HEK293 (cell line): ENCODE data around the gene ADAMTSL3.

Experiments
- CTCF ChIA-PET: fragments of 350-600 bp; formaldehyde crosslinking; extraction: SDS; loops from one replicate; lab custom pipeline; 2021; ENCODE audit warnings: antibody characterized with exemption; lab: Yijun Ruan, JAX
- POLR2A ChIA-PET: fragments of 300-600 bp; formaldehyde crosslinking; extraction: SDS; loops from one replicate; lab custom pipeline; 2020; ENCODE audit warnings: antibody characterized with exemption, inconsistent platforms; lab: Yijun Ruan, JAX
- H3K27ac ChIP-seq: fragments of 200-500 bp; sonication (Bioruptor generic); 2 replicates; pipeline ENCODE4 v1.5.1; 2014; ENCODE audit warnings: low read depth, low read length, control low read depth, inconsistent platforms; ENCODE audit errors: extremely low read depth
- H3K36me3 ChIP-seq, 2 experiments: fragments of 200-500 bp in 1 of 2; sonication (Bioruptor generic) in 1 of 2; 1 replicate in 1 of 2; 2 replicates in 1 of 2; pipeline ENCODE4 v1.5.1; 2014 to 2017; ENCODE audit warnings: inconsistent platforms in 2 of 2, low read length in 2 of 2; ENCODE audit not compliant: control insufficient read depth in 2 of 2, insufficient read depth in 1 of 2
- H3K4me1 ChIP-seq: fragments of 200-500 bp; sonication (Bioruptor generic); 2 replicates; pipeline ENCODE4 v1.5.1; 2014; ENCODE audit warnings: mild to moderate bottlenecking, low read length, inconsistent platforms; ENCODE audit not compliant: control insufficient read depth, insufficient read depth
- H3K4me3 ChIP-seq: 2 replicates; pipeline ENCODE4 v1.5.1; 2011; ENCODE audit warnings: low read depth, mild to moderate bottlenecking, control low read depth, low read length, moderate library complexity
- H3K9me3 ChIP-seq: fragments of 200-500 bp; sonication (Bioruptor generic); 2 replicates; pipeline ENCODE4 v1.5.1; 2014; ENCODE audit warnings: low read depth, low read length, inconsistent platforms; ENCODE audit not compliant: control insufficient read depth, insufficient read depth
- KLF9 ChIP-seq: fragments of 450-650 bp; formaldehyde crosslinking; IDR thresholded peaks from 2 replicates; pipeline ENCODE4 v1.5.1; 2016; ENCODE audit warnings: missing biosample characterization, missing genetic modification characterization, low read depth
- PBX3 ChIP-seq: sonication (generic); formaldehyde crosslinking; IDR thresholded peaks from 2 replicates; pipeline ENCODE4 v1.8.1; 2022; ENCODE audit warnings: mild to moderate bottlenecking, moderate library complexity, missing genetic modification reagents
- SP3 ChIP-seq: fragments of 450-650 bp; formaldehyde crosslinking; IDR thresholded peaks from 2 replicates; pipeline ENCODE4 v1.5.1; 2016; ENCODE audit warnings: missing biosample characterization, missing genetic modification characterization
- SP7 ChIP-seq: fragments of 450-650 bp; formaldehyde crosslinking; IDR thresholded peaks from 2 replicates; pipeline ENCODE4 v1.5.1; 2016; ENCODE audit warnings: missing biosample characterization, missing genetic modification characterization
- TCF7L2 ChIP-seq: IDR thresholded peaks from 2 replicates; pipeline ENCODE4 v1.6.1; 2011; ENCODE audit warnings: low read depth, mild to moderate bottlenecking, inconsistent platforms, low read length, moderate library complexity, borderline replicate concordance
- ZBTB1 ChIP-seq: fragments of 450-650 bp; formaldehyde crosslinking; IDR thresholded peaks from 2 replicates; pipeline ENCODE4 v1.5.1; 2016; ENCODE audit warnings: missing biosample characterization, missing genetic modification characterization
- ZBTB10 ChIP-seq: fragments of 450-650 bp; formaldehyde crosslinking; IDR thresholded peaks from 2 replicates; pipeline ENCODE4 v1.5.1; 2016; ENCODE audit warnings: missing biosample characterization, missing genetic modification characterization
- ZBTB49 ChIP-seq: fragments of 450-650 bp; formaldehyde crosslinking; IDR thresholded peaks from 2 replicates; pipeline ENCODE4 v1.5.1; 2016; ENCODE audit warnings: missing biosample characterization, missing genetic modification characterization, low read depth
- ZNF133 ChIP-seq: fragments of 450-650 bp; formaldehyde crosslinking; IDR thresholded peaks from 2 replicates; pipeline ENCODE4 v1.5.1; 2016; ENCODE audit warnings: missing biosample characterization, missing genetic modification characterization
- ZNF148 ChIP-seq: fragments of 450-650 bp; formaldehyde crosslinking; IDR thresholded peaks from 2 replicates; pipeline ENCODE4 v1.5.0; 2017; ENCODE audit warnings: missing biosample characterization, missing genetic modification characterization, borderline replicate concordance
- ZNF18 ChIP-seq: fragments of 450-650 bp; formaldehyde crosslinking; IDR thresholded peaks from 2 replicates; pipeline ENCODE4 v1.5.1; 2016; ENCODE audit warnings: missing biosample characterization, missing genetic modification characterization
- ZNF398 ChIP-seq: fragments of 450-650 bp; formaldehyde crosslinking; IDR thresholded peaks from 2 replicates; pipeline ENCODE4 v1.5.1; 2017; ENCODE audit warnings: missing biosample characterization, missing genetic modification characterization
- ZNF677 ChIP-seq: fragments of 450-650 bp; IDR thresholded peaks from 2 replicates; pipeline ENCODE4 v1.5.0; 2018; ENCODE audit warnings: missing biosample characterization, mild to moderate bottlenecking, missing genetic modification characterization, moderate library complexity

The ADAMTSL3 gene

GRCh38 chr15:83695901-83696425 is 42.0 kb downstream of the ADAMTSL3 start:
- Histone ChIP-seq H3K4me1 (no peaks in the 10 kb centered on the region), H3K4me3 (no peak overlapping the region)
- CTCF ChIA-PET = interaction anchor here (0.7 kb wide), 1 partner anchor 36 kb away, joined by 3 read pairs; no protein-coding TSS in a partner anchor
- no peak for TF ChIP-seq ZNF677 (tag by site-specific recombination)
- TF ChIP-seq KLF9 = no peak
- no peak for TF ChIP-seq SP3 (tag by site-specific recombination)
- TF ChIP-seq ZBTB10 (tag by site-specific recombination) = no peak
- no peak for TF ChIP-seq SP7
- TF ChIP-seq PBX3 (CRISPR knock-in tag) = no peak
- no peak for TF ChIP-seq ZNF398 (tag by site-specific recombination)
- no peak for TF ChIP-seq ZNF133 (tag by site-specific recombination)
- no peak for TF ChIP-seq ZBTB49 (tag by site-specific recombination)
- TF ChIP-seq TCF7L2 = no peak
- no peak for TF ChIP-seq ZBTB1
- TF ChIP-seq ZNF18 = no peak
- no peak for TF ChIP-seq ZNF148 (tag by site-specific recombination)
- TF ChIP-seq, all 188 proteins: peak for 0
- H3K36me3 ChIP-seq = no peaks in the 10 kb centered on the region
- POLR2A ChIA-PET = no interaction called here
- H3K9me3 ChIP-seq = no peaks in the 10 kb centered on the region
- H3K27ac ChIP-seq = no peak overlapping the region
